ENCODE data around the gene WDR62. TPM values are rescaled to one million over a fixed set of nuclear protein-coding genes. Genes with fewer than 3 reads are reported as not detected.
A peak's percentile ranks its signal among the peaks of the same experiment; 100 is the strongest.

Gene WDR62
- polyA plus RNA-seq, 1 donor from 2014 or later = 0.35 TPM

DNA sequence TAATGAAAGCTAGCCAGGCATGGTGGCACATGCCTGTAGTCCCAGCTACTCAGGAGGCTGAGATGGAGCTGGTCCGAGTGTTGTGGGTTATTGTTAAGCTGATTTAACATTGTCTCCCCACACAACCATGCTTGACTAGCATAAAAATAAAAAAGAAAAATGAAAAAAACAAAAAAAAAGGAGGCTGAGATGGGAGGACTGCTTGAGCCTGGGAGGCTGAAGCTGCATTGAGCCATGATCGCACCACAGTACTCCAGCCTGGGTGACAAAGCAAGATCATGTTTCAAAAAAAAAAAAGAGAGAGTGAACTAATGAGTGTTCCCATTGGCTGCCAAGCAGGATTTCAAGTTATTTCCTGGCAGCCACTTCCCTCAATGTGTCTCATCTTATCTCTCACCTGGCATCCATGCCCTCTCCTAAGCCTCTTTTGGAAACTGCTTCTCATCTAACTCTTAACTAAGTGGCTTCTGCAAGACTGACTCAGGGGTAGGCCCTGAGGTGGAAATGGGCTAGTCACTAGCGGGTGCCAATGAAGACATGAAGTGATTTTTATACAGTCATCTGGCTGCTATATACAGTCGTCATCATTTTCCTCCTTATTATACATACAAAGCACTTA lies 5.5 kb upstream of the WDR62 start:
- Histone ChIP-seq H3K36me3 (ENCODE audit: insufficient read depth, low read length) (no peaks in the 10 kb centered on the region), H2AFZ (ENCODE audit: low read depth, low read length) (no peak overlapping the region), H3K27me3 (ENCODE audit: insufficient read depth, low read depth, low read length) (no peaks in the 10 kb centered on the region), H3K27ac (ENCODE audit: low read length) (no peak overlapping the region), H4K20me1 (ENCODE audit: insufficient read depth) (no peaks in the 10 kb centered on the region), H3K4me2 (ENCODE audit: low read length) (no peak overlapping the region), H3K9me3 (ENCODE audit: low read length) (no peaks in the 10 kb centered on the region), H3F3A (ENCODE audit: insufficient read depth, low read length, poor library complexity, severe bottlenecking) (no peaks in the 10 kb centered on the region), H3K9me2 (ENCODE audit: insufficient read depth, low read length) (no peaks in the 10 kb centered on the region), H3K4me3 (ENCODE audit: low read length) (no peak overlapping the region), H3K79me2 (replicated peaks; ENCODE audit: insufficient read depth, low read length) (no peaks in the 10 kb centered on the region), H3K9ac (ENCODE audit: low read length) (no peak overlapping the region)
- TF ChIP-seq POLR2AphosphoS5 (IDR thresholded peaks at IDR 0.05) = no peak
- TF ChIP-seq, protein P1, sequence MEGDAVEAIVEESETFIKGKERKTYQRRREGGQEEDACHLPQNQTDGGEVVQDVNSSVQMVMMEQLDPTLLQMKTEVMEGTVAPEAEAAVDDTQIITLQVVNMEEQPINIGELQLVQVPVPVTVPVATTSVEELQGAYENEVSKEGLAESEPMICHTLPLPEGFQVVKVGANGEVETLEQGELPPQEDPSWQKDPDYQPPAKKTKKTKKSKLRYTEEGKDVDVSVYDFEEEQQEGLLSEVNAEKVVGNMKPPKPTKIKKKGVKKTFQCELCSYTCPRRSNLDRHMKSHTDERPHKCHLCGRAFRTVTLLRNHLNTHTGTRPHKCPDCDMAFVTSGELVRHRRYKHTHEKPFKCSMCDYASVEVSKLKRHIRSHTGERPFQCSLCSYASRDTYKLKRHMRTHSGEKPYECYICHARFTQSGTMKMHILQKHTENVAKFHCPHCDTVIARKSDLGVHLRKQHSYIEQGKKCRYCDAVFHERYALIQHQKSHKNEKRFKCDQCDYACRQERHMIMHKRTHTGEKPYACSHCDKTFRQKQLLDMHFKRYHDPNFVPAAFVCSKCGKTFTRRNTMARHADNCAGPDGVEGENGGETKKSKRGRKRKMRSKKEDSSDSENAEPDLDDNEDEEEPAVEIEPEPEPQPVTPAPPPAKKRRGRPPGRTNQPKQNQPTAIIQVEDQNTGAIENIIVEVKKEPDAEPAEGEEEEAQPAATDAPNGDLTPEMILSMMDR (IDR thresholded peaks at IDR 0.05; ENCODE audit: poor library complexity, severe bottlenecking) = no peak
- no peak for TF ChIP-seq RAD21 (conservative IDR thresholded peaks at IDR 0.05)
- no peak for TF ChIP-seq MXI1 (conservative IDR thresholded peaks at IDR 0.05; ENCODE audit: poor library complexity, severe bottlenecking)
- TF ChIP-seq TAF1 (IDR thresholded peaks at IDR 0.05; ENCODE audit: low read depth) = no peak
- no peak for TF ChIP-seq SMC3 (conservative IDR thresholded peaks at IDR 0.05; ENCODE audit: poor library complexity)
- TF ChIP-seq EP300 (conservative IDR thresholded peaks at IDR 0.05; ENCODE audit: poor library complexity, severe bottlenecking) = no peak
- no peak for TF ChIP-seq EZH2 (IDR thresholded peaks at IDR 0.05; ENCODE audit: borderline replicate concordance, insufficient read depth, low read length, poor library complexity, severe bottlenecking)
- no peak for TF ChIP-seq REST (IDR thresholded peaks at IDR 0.05; ENCODE audit: borderline replicate concordance)

DNA sequence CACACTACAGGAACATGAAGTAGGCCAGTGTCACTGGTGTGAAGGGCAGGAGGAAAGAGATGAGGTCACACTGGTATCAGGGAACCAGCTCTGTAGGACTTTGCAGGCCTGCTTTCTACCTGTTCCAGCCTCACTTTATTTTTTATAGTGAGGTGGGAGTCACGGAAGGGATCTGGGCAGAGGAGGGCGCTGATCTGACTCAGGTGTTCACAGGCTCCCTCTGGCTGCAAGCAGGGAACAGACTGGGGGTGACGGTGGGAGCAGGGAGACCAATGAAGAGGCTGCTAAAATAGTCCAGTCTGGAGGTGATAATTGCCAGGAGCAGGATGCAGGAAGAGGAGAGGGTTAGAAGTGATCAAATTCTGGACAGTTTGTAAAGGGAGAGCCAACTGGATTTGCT lies 3.5 kb upstream of the WDR62 start:
- Histone ChIP-seq H3K36me3 (ENCODE audit: insufficient read depth, low read length) (no peaks in the 10 kb centered on the region), H3K9me2 (ENCODE audit: insufficient read depth, low read length) (no peaks in the 10 kb centered on the region), H3K27me3 (ENCODE audit: insufficient read depth, low read depth, low read length) (no peaks in the 10 kb centered on the region), H2AFZ (ENCODE audit: low read depth, low read length) (no peak overlapping the region), H3K9ac (ENCODE audit: low read length) (no peak overlapping the region), H3K79me2 (replicated peaks; ENCODE audit: insufficient read depth, low read length) (peaks cover 3% of the 10 kb centered on the region), H3K9me3 (ENCODE audit: low read length) (no peaks in the 10 kb centered on the region), H3K4me2 (ENCODE audit: low read length) (no peak overlapping the region), H4K20me1 (ENCODE audit: insufficient read depth) (no peaks in the 10 kb centered on the region), H3K4me3 (ENCODE audit: low read length) (no peak overlapping the region), H3F3A (ENCODE audit: insufficient read depth, low read length, poor library complexity, severe bottlenecking) (no peaks in the 10 kb centered on the region), H3K27ac (ENCODE audit: low read length) (no peak overlapping the region)
- no peak for TF ChIP-seq POLR2AphosphoS5 (IDR thresholded peaks at IDR 0.05)
- no peak for TF ChIP-seq EP300 (conservative IDR thresholded peaks at IDR 0.05; ENCODE audit: poor library complexity, severe bottlenecking)
- TF ChIP-seq, protein P1 (IDR thresholded peaks at IDR 0.05; ENCODE audit: poor library complexity, severe bottlenecking) = peak; percentile 53
- no peak for TF ChIP-seq REST (IDR thresholded peaks at IDR 0.05; ENCODE audit: borderline replicate concordance)
- TF ChIP-seq RAD21 (conservative IDR thresholded peaks at IDR 0.05) = peak; percentile 24
- peak; percentile 51 for TF ChIP-seq SMC3 (conservative IDR thresholded peaks at IDR 0.05; ENCODE audit: poor library complexity)

All from neural cell (in vitro differentiated cells).